Endothelial cell of umbilical vein (primary cell): ENCODE results near the gene MCFD2.

Experiments
- MAX ChIP-seq: IDR thresholded peaks from 2 replicates; pipeline ENCODE4 v1.6.1; 2011; ENCODE audit not compliant: insufficient read depth, insufficient read length
- MYC ChIP-seq: IDR thresholded peaks from one replicate; pipeline ENCODE4 v1.6.1; 2011; ENCODE audit warnings: mild to moderate bottlenecking, low read depth, low read length
- POLR2A ChIP-seq: IDR thresholded peaks from 2 replicates; pipeline ENCODE4 v1.6.1; 2012; ENCODE audit warnings: low read depth, mild to moderate bottlenecking, control low read depth, low read length
- TF ChIP-seq, protein P1 (sequence below), 2 donors: IDR thresholded peaks; 1 replicate in 1 of 2; 2 replicates in 1 of 2; pipeline ENCODE4 v1.5.1; 2011; ENCODE audit warnings: low read length in 2 of 2, mild to moderate bottlenecking in 2 of 2, moderate library complexity in 2 of 2, control low read depth in 1 of 2, inconsistent platforms in 1 of 2, low read depth in 1 of 2; ENCODE audit not compliant: insufficient read depth in 1 of 2; ENCODE audit errors: extremely low read depth in 1 of 2

GRCh38 chr2:46888421-46888952 is 27.1 kb downstream of the MCFD2 start:
- no peak for TF ChIP-seq MYC
- TF ChIP-seq, protein P1, sequence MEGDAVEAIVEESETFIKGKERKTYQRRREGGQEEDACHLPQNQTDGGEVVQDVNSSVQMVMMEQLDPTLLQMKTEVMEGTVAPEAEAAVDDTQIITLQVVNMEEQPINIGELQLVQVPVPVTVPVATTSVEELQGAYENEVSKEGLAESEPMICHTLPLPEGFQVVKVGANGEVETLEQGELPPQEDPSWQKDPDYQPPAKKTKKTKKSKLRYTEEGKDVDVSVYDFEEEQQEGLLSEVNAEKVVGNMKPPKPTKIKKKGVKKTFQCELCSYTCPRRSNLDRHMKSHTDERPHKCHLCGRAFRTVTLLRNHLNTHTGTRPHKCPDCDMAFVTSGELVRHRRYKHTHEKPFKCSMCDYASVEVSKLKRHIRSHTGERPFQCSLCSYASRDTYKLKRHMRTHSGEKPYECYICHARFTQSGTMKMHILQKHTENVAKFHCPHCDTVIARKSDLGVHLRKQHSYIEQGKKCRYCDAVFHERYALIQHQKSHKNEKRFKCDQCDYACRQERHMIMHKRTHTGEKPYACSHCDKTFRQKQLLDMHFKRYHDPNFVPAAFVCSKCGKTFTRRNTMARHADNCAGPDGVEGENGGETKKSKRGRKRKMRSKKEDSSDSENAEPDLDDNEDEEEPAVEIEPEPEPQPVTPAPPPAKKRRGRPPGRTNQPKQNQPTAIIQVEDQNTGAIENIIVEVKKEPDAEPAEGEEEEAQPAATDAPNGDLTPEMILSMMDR (IDR thresholded peaks at IDR 0.05; ENCODE audit: extremely low read depth in 1 of 2, insufficient read depth in 1 of 2, low read depth in 1 of 2, low read length in 2 of 2), result no peak
- TF ChIP-seq MAX, result no peak
- no peak for TF ChIP-seq POLR2A
